GM12878 (cell line): Measurements from ENCODE around the gene CCR8. TPM values are rescaled to one million over a fixed set of nuclear protein-coding genes. Genes with fewer than 3 reads are reported as not detected.

Experiments
- BCL3 ChIP-seq: IDR thresholded peaks from 2 replicates; pipeline ENCODE4 v1.6.1; 2011; ENCODE audit warnings: borderline replicate concordance, low read depth, mild to moderate bottlenecking, moderate library complexity, low read length; ENCODE audit not compliant: insufficient read depth, poor library complexity, severe bottlenecking
- CEBPZ ChIP-seq: fragments of 150-350 bp; IDR thresholded peaks from 2 replicates; pipeline ENCODE4 v1.6.1; 2016; ENCODE audit warnings: low read depth, low read length
- CHD1 ChIP-seq: IDR thresholded peaks from 2 replicates; pipeline ENCODE4 v1.6.1; 2012; ENCODE audit warnings: low read depth, low read length, improper control_type of control experiment
- EED ChIP-seq: sonication (generic); IDR thresholded peaks from 2 replicates; pipeline ENCODE4 v1.6.1; 2016; ENCODE audit warnings: antibody characterized with exemption, low read depth
- ETV6 ChIP-seq, 2 experiments: fragments of 450-650 bp in 1 of 2; IDR thresholded peaks in 1 of 2; conservative IDR thresholded peaks in 1 of 2; 2 replicates each; pipeline ENCODE4 v1.6.1; 2014; ENCODE audit warnings: antibody characterized with exemption in 1 of 2, borderline replicate concordance in 1 of 2, low read depth in 1 of 2, mild to moderate bottlenecking in 1 of 2, moderate library complexity in 1 of 2
- MEF2B ChIP-seq: fragments of 450-650 bp; IDR thresholded peaks from 2 replicates; pipeline ENCODE4 v1.6.1; 2018; ENCODE audit warnings: mild to moderate bottlenecking, moderate library complexity; ENCODE audit not compliant: partially characterized antibody, poor library complexity, severe bottlenecking
- MLLT1 ChIP-seq: fragments of 450-650 bp; IDR thresholded peaks from 2 replicates; pipeline ENCODE4 v1.6.1; 2016; ENCODE audit warnings: mild to moderate bottlenecking
- MYB ChIP-seq: fragments of 150-350 bp; IDR thresholded peaks from 2 replicates; pipeline ENCODE4 v1.6.1; 2014; ENCODE audit warnings: mild to moderate bottlenecking, low read depth, low read length, borderline replicate concordance
- NR2F1 ChIP-seq: fragments of 450-650 bp; conservative IDR thresholded peaks from 2 replicates; pipeline ENCODE4 v1.6.1; 2017; ENCODE audit warnings: mild to moderate bottlenecking
- STAT3 ChIP-seq: IDR thresholded peaks from 2 replicates; pipeline ENCODE4 v1.6.1; 2011; ENCODE audit warnings: low read depth, low read length, improper control_type of control experiment
- ZNF217 ChIP-seq: fragments of 450-650 bp; IDR thresholded peaks from 2 replicates; pipeline ENCODE4 v1.6.1; 2017; ENCODE audit warnings: antibody characterized with exemption, mild to moderate bottlenecking
- ZNF274 ChIP-seq: IDR thresholded peaks from one replicate; pipeline ENCODE4 v1.8.0; 2011; ENCODE audit not compliant: insufficient read length, insufficient read depth
- ZNF384 ChIP-seq: IDR thresholded peaks from 2 replicates; pipeline ENCODE4 v1.6.1; 2012; ENCODE audit warnings: low read depth, mild to moderate bottlenecking, low read length, improper control_type of control experiment, borderline replicate concordance
- ZZZ3 ChIP-seq: IDR thresholded peaks from 2 replicates; pipeline ENCODE4 v1.6.1; 2011; ENCODE audit warnings: low read depth; ENCODE audit not compliant: control insufficient read depth, insufficient read length
- polyA plus RNA-seq, 11 experiments: library from polyadenylated mRNA; depleted of rRNA in 4 of 11; unstranded in 6 of 11; stranded (reverse) in 5 of 11; fragments of >200 nt; fragmentation: Nextera tagmentation in 4 of 11; fragmentation: Illumina TruSeq in 1 of 11; extraction: Ambion mirVana in 4 of 11; extraction: Trizol in 1 of 11; gene quantifications; 1 replicate in 1 of 11; 2 replicates in 10 of 11; pipeline versions ENCODE4 v1.2.1 to v1.2.3, GENCODE V29; 2011 to 2016; ENCODE audit warnings: inconsistent platforms in 2 of 11, missing spikeins in 2 of 11, low read depth in 1 of 11
- total RNA-seq, 4 experiments: library from RNA; depleted of rRNA in 3 of 4; stranded (reverse); fragments of >200 nt in 3 of 4; fragmentation: Illumina TruSeq in 1 of 4; extraction: Trizol in 1 of 4; gene quantifications; 2 replicates each; pipeline versions ENCODE4 v1.2.1 to v1.2.3, GENCODE V29; 2013 to 2021
- TF ChIP-seq, protein P1 (sequence below): fragments of 450-650 bp; formaldehyde crosslinking; IDR thresholded peaks from 2 replicates; pipeline ENCODE4 v1.5.0; 2022; ENCODE audit warnings: mild to moderate bottlenecking, missing genetic modification characterization
- TF ChIP-seq, protein P2 (sequence below): IDR thresholded peaks from 2 replicates; pipeline ENCODE4 v1.6.1; 2012; ENCODE audit warnings: low read depth, low read length, improper control_type of control experiment

CCR8 gene
- total and polyA plus RNA-seq, 10 of the 15 experiments (the other 5 are each of a cell fraction or from before 2014, with no cell fraction given), result 5.2 to 28.8 (median 15.6) TPM

DNA sequence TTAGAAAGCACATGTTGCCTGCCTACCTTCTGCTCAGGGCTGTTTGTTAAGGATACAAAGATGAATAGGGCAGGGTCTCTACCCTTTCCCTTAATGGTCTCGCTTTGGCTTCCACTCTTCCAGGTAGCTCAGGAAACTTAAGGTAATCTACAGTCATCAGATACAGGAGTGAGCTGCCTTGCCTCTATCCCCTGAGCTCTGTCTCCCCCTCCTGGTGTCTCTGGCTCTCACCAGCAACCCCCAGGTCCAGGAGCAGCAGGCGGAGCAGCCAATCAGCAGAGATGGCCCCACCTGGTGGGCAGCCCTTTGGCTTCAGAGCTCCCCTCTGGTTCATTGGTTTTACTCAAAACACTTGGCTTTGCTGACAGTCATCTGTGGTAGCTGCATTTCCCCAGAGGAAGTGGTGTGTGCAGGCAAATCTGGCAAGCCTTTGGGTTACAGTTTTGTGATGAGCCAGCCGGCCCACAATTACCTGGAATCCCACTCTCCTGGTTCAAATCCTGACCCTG is 41.2 kb upstream of the CCR8 start (continued):
- TF ChIP-seq CEBPZ, result no peak
- no peak; the same call in 1 of the 2 replicates for TF ChIP-seq ZNF217
- TF ChIP-seq CHD1, result no peak
- TF ChIP-seq, protein P1, sequence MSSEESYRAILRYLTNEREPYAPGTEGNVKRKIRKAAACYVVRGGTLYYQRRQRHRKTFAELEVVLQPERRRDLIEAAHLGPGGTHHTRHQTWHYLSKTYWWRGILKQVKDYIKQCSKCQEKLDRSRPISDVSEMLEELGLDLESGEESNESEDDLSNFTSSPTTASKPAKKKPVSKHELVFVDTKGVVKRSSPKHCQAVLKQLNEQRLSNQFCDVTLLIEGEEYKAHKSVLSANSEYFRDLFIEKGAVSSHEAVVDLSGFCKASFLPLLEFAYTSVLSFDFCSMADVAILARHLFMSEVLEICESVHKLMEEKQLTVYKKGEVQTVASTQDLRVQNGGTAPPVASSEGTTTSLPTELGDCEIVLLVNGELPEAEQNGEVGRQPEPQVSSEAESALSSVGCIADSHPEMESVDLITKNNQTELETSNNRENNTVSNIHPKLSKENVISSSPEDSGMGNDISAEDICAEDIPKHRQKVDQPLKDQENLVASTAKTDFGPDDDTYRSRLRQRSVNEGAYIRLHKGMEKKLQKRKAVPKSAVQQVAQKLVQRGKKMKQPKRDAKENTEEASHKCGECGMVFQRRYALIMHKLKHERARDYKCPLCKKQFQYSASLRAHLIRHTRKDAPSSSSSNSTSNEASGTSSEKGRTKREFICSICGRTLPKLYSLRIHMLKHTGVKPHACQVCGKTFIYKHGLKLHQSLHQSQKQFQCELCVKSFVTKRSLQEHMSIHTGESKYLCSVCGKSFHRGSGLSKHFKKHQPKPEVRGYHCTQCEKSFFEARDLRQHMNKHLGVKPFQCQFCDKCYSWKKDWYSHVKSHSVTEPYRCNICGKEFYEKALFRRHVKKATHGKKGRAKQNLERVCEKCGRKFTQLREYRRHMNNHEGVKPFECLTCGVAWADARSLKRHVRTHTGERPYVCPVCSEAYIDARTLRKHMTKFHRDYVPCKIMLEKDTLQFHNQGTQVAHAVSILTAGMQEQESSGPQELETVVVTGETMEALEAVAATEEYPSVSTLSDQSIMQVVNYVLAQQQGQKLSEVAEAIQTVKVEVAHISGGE (CRISPR knock-in tag), result no peak
- no peak for TF ChIP-seq MYB
- 0 out of 2 replicates have a peak, but pooled peaks have one; percentile 63 for TF ChIP-seq MLLT1
- TF ChIP-seq BCL3, result no peak
- TF ChIP-seq NR2F1, result peak; percentile 69; the same call in 1 of the 2 replicates
- TF ChIP-seq ZNF384, result no peak
- TF ChIP-seq ETV6 (conservative IDR thresholded peaks at IDR 0.05 in 1 of 2, IDR thresholded peaks at IDR 0.05 in 1 of 2; ENCODE audit: borderline replicate concordance in 1 of 2, low read depth in 1 of 2), result peak in 1 of 2 experiments; percentile 67; a peak in 1 of 4 replicates
- no peak for TF ChIP-seq ZZZ3
- TF ChIP-seq MEF2B, result peak; percentile 80
- TF ChIP-seq ZNF274, result no peak
- peak; percentile 79; the same call in 1 of the 2 replicates for TF ChIP-seq STAT3
- TF ChIP-seq, protein P2, sequence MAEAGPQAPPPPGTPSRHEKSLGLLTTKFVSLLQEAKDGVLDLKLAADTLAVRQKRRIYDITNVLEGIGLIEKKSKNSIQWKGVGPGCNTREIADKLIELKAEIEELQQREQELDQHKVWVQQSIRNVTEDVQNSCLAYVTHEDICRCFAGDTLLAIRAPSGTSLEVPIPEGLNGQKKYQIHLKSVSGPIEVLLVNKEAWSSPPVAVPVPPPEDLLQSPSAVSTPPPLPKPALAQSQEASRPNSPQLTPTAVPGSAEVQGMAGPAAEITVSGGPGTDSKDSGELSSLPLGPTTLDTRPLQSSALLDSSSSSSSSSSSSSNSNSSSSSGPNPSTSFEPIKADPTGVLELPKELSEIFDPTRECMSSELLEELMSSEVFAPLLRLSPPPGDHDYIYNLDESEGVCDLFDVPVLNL, result no peak
- peak; percentile 83 for TF ChIP-seq EED
